Measurements from ENCODE around the gene CASZ1.

- no peak for TF ChIP-seq CTCF (IDR thresholded peaks at IDR 0.05)
- peak in 1 of 4 donors; percentile 29 for TF ChIP-seq POLR2A (IDR thresholded peaks at IDR 0.05)
- TF ChIP-seq EP300 (IDR thresholded peaks at IDR 0.05), result no peak
Measured at GRCh38 chr1:10663678-10664035, 132.8 kb downstream of the CASZ1 start.
